GM12892 (cell line): Measurements from ENCODE around the gene ZIC1.

ENCODE experiments used
- DNase-seq: peaks from one replicate; pipeline ENCODE4 v3.0.0; 2011; ENCODE audit not compliant: insufficient read length
- FAIRE-seq: peaks from 2 replicates; lab custom pipeline; 2011; peaks lifted over from hg19 to GRCh38; lab: Jason Lieb, UNC
- POLR2A ChIP-seq: IDR thresholded peaks from 2 replicates; pipeline ENCODE4 v1.6.1; 2011; ENCODE audit warnings: low read depth, low read length, control low read depth
- POLR2AphosphoS5 ChIP-seq: IDR thresholded peaks from 2 replicates; pipeline ENCODE4 v1.6.1; 2011; ENCODE audit warnings: low read depth, low read length, control low read depth
- TAF1 ChIP-seq: IDR thresholded peaks from 2 replicates; pipeline ENCODE4 v1.6.1; 2011; ENCODE audit warnings: low read depth, mild to moderate bottlenecking, control low read depth, low read length, borderline replicate concordance

The ZIC1 gene

GRCh38 chr3:147407498-147408187, 1.5 kb upstream of the ZIC1 start:
- FAIRE-seq (no peak), DNase-seq (no peak)
- TF ChIP-seq POLR2A (no peak), TAF1 (no peak), POLR2AphosphoS5 (no peak)

- no peak for FAIRE-seq
Observed at GRCh38 chr3:147408188-147409100, 721 bp upstream of the ZIC1 start.

GRCh38 chr3:147410116-147410525, 956 bp downstream of the ZIC1 start:
- no peak for FAIRE-seq
- DNase-seq: no peak
- TF ChIP-seq POLR2A (no peak), POLR2AphosphoS5 (no peak), TAF1 (no peak)

More at GRCh38 chr3:147408188-147409100, 721 bp upstream of the ZIC1 start:
- TF ChIP-seq POLR2AphosphoS5: no peak
- no peak for TF ChIP-seq POLR2A
- TF ChIP-seq TAF1: no peak
- DNase-seq: no peak

GRCh38 chr3:147410526-147411237, 1.5 kb downstream of the ZIC1 start:
- TF ChIP-seq POLR2A (no peak), TAF1 (no peak), POLR2AphosphoS5 (no peak)
- FAIRE-seq (no peak), DNase-seq (no peak)

GRCh38 chr3:147411238-147411814, 2.2 kb downstream of the ZIC1 start:
- FAIRE-seq (no peak), DNase-seq (no peak)
- no peak for TF ChIP-seq TAF1
- TF ChIP-seq POLR2AphosphoS5: no peak
- no peak for TF ChIP-seq POLR2A

- FAIRE-seq (no peak), DNase-seq (no peak)
- TF ChIP-seq TAF1 (no peak), POLR2A (no peak), POLR2AphosphoS5 (no peak)
Observed at GRCh38 chr3:147411815-147412241, 2.7 kb downstream of the ZIC1 start.

- TF ChIP-seq POLR2A (no peak), POLR2AphosphoS5 (no peak), TAF1 (no peak)
- DNase-seq (no peak), FAIRE-seq (no peak)
Observed at GRCh38 chr3:147412261-147412916, 3.2 kb downstream of the ZIC1 start.

GRCh38 chr3:147412917-147413685, 3.9 kb downstream of the ZIC1 start:
- TF ChIP-seq TAF1 (no peak), POLR2AphosphoS5 (no peak), POLR2A (no peak)
- DNase-seq (no peak), FAIRE-seq (no peak)

- DNase-seq (no peak), FAIRE-seq (no peak)
- TF ChIP-seq POLR2AphosphoS5: no peak
- no peak for TF ChIP-seq TAF1
- no peak for TF ChIP-seq POLR2A
Observed at GRCh38 chr3:147413686-147414389, 4.7 kb downstream of the ZIC1 start.
